Nephron (organoid): ENCODE measurements around the gene TRIM8.

Experiments
- H3K27ac Mint-ChIP-seq, 3 experiments: 2 replicates each; pipeline ENCODE4 v1.8.0; 2020; ENCODE audit warnings: mixed read lengths in 3 of 3, mild to moderate bottlenecking in 2 of 3, moderate library complexity in 1 of 3
- H3K27me3 Mint-ChIP-seq: 2 replicates; pipeline ENCODE4 v1.8.0; 2021; ENCODE audit warnings: low read depth, mild to moderate bottlenecking, moderate library complexity, mixed read lengths
- H3K36me3 Mint-ChIP-seq: 2 replicates; pipeline ENCODE4 v1.8.0; 2020; ENCODE audit warnings: low read depth, mixed read lengths
- H3K4me1 Mint-ChIP-seq: 2 replicates; pipeline ENCODE4 v1.8.0; 2020; ENCODE audit warnings: mixed read lengths
- H3K4me3 Mint-ChIP-seq, 3 experiments: 2 replicates each; pipeline ENCODE4 v1.8.0; 2020; ENCODE audit warnings: mild to moderate bottlenecking in 3 of 3, mixed read lengths in 3 of 3, moderate library complexity in 2 of 3
- H3K9me3 Mint-ChIP-seq: 2 replicates; pipeline ENCODE4 v1.8.0; 2020; ENCODE audit warnings: mixed read lengths
- CTCF ChIP-seq, 3 experiments: fragments of 200-600 bp; sonication (generic); IDR thresholded peaks; one replicate each; pipeline ENCODE4 v1.5.0; 2021; ENCODE audit warnings: antibody characterized with exemption in 3 of 3; ENCODE audit not compliant: unreplicated experiment in 3 of 3

TRIM8 gene

DNA sequence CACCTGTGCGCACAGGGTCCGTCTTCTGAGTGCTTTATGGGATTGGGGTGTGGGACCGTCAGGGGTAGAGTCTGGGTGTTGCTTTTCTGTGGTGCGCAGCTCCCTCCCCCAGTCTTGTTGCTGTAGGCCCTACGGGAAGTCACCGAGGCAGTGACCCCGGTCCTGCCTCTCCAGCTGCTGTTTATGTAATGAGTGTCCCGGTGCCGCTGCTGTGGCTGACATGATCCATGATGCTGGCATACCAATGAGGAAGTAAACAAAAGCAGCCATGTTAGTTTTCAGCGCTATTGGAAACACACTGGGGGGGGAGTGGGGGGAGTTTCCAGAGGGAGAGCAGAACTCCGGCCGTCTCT, 1.1 kb downstream of the TRIM8 start:
- Mint-ChIP-seq H3K27ac (peak overlapping the region; percentile 82 to 98 (median 87)), H3K4me3 (peak overlapping the region; percentile 88 to 94 (median 93)), H3K9me3 (no peaks in the 10 kb centered on the region), H3K36me3 (peaks cover 12% of the 10 kb centered on the region), H3K4me1 (peaks cover 45% of the 10 kb centered on the region), H3K27me3 (no peaks in the 10 kb centered on the region)
- TF ChIP-seq CTCF (IDR thresholded peaks at IDR 0.05; ENCODE audit: unreplicated experiment in 3 of 3), result no peak

GRCh38 chr10:102645741-102646609, 1.7 kb downstream of the TRIM8 start:
- H3K4me1 Mint-ChIP-seq, result peaks cover 51% of the 10 kb centered on the region
- H3K27me3 Mint-ChIP-seq, result no peaks in the 10 kb centered on the region
- H3K9me3 Mint-ChIP-seq, result no peaks in the 10 kb centered on the region
- no peak for TF ChIP-seq CTCF (IDR thresholded peaks at IDR 0.05; ENCODE audit: unreplicated experiment in 3 of 3)
- H3K4me3 Mint-ChIP-seq, result peak overlapping the region; percentile 88 to 94 (median 93)
- peaks cover 12% of the 10 kb centered on the region for H3K36me3 Mint-ChIP-seq
- peak overlapping the region; percentile 82 to 98 (median 87) for H3K27ac Mint-ChIP-seq

- peaks cover 12% of the 10 kb centered on the region for H3K36me3 Mint-ChIP-seq
- no peaks in the 10 kb centered on the region for H3K9me3 Mint-ChIP-seq
- H3K27ac Mint-ChIP-seq, result peak overlapping the region; percentile 82 to 98 (median 96)
- no peaks in the 10 kb centered on the region for H3K27me3 Mint-ChIP-seq
- H3K4me3 Mint-ChIP-seq, result peak overlapping the region; percentile 88 to 94 (median 93)
- H3K4me1 Mint-ChIP-seq, result peaks cover 45% of the 10 kb centered on the region
- no peak for TF ChIP-seq CTCF (IDR thresholded peaks at IDR 0.05; ENCODE audit: unreplicated experiment in 3 of 3)
Measured at GRCh38 chr10:102646610-102647442, 2.5 kb downstream of the TRIM8 start.

- H3K27ac Mint-ChIP-seq, result peak overlapping the region; percentile 73 to 96 (median 95)
- TF ChIP-seq CTCF (IDR thresholded peaks at IDR 0.05; ENCODE audit: unreplicated experiment in 3 of 3), result no peak
- H3K27me3 Mint-ChIP-seq, result no peaks in the 10 kb centered on the region
- peaks cover 17% of the 10 kb centered on the region for H3K36me3 Mint-ChIP-seq
- H3K9me3 Mint-ChIP-seq, result no peaks in the 10 kb centered on the region
- H3K4me3 Mint-ChIP-seq, result peak overlapping the region; percentile 88 to 94 (median 93)
- H3K4me1 Mint-ChIP-seq, result peaks cover 48% of the 10 kb centered on the region
Measured at GRCh38 chr10:102647443-102648268, 3.4 kb downstream of the TRIM8 start.

DNA sequence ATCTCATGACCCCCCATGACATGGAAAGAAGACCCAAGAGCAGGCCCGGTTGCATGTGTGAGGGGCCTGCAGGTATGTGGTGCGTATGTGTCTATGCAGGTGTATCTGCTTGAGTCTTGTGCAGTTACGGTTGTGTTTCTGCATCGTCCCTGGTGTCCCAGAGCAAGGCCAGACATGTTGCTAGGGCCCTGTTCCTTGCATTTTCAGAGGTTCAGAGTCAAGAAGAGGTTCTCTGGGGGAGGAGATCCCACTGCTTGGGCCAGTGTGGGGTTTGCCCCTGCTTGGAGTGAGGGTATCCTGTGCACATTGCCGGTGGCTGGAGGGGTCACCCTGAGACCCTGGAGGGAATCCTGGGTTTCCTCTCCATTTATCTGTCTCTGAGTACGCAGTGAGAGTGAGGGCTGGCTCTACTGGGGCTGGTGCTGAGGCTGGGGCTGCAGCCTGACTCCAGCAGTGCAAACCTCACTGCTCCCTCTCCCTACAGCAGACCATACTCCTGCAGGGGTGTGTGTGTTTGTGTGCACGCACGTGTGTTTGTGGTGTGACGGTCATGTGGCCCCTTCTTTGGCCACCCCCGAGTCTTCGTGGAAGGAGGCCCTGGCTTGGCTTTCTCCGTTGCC, 4.1 kb downstream of the TRIM8 start:
- TF ChIP-seq CTCF (IDR thresholded peaks at IDR 0.05; ENCODE audit: unreplicated experiment in 3 of 3), result no peak
- Mint-ChIP-seq H3K27me3 (no peaks in the 10 kb centered on the region), H3K27ac (peak overlapping the region; percentile 95 to 97 (median 96)), H3K4me3 (peak overlapping the region; percentile 88 to 94 (median 93)), H3K4me1 (peaks cover 55% of the 10 kb centered on the region), H3K36me3 (peaks cover 22% of the 10 kb centered on the region), H3K9me3 (no peaks in the 10 kb centered on the region)
